Activated T-cell treated with anti-CD3 and anti-CD28 coated beads, Interleukin-2, amount 50 U/mL, for 24 hours (primary cell): ENCODE results near the gene TUBA8.
"Not testable (repeated sequence)": the region's sequence is repeated elsewhere in the genome, so short reads cannot be mapped to it uniquely, and the experiment has no call there.

Source experiments
- DNase-seq: peaks from one replicate; pipeline ENCODE4 v3.0.0-alpha.2; 2020
- H3K27ac Mint-ChIP-seq: 2 replicates; pipeline ENCODE4 v1.8.0; 2020; ENCODE audit warnings: mild to moderate bottlenecking, mixed read lengths
- H3K27me3 Mint-ChIP-seq: 2 replicates; pipeline ENCODE4 v1.8.0; 2020; ENCODE audit warnings: mixed read lengths
- H3K36me3 Mint-ChIP-seq: 2 replicates; pipeline ENCODE4 v1.8.0; 2020; ENCODE audit warnings: low read depth, mixed read lengths
- H3K4me1 Mint-ChIP-seq: 2 replicates; pipeline ENCODE4 v1.8.0; 2020; ENCODE audit warnings: low read depth, mixed read lengths
- H3K4me3 Mint-ChIP-seq: 2 replicates; pipeline ENCODE4 v1.8.0; 2020; ENCODE audit warnings: mild to moderate bottlenecking, moderate library complexity, mixed read lengths
- H3K9me3 Mint-ChIP-seq: 2 replicates; pipeline ENCODE4 v1.8.0; 2020; ENCODE audit warnings: mixed read lengths

The TUBA8 gene

DNA sequence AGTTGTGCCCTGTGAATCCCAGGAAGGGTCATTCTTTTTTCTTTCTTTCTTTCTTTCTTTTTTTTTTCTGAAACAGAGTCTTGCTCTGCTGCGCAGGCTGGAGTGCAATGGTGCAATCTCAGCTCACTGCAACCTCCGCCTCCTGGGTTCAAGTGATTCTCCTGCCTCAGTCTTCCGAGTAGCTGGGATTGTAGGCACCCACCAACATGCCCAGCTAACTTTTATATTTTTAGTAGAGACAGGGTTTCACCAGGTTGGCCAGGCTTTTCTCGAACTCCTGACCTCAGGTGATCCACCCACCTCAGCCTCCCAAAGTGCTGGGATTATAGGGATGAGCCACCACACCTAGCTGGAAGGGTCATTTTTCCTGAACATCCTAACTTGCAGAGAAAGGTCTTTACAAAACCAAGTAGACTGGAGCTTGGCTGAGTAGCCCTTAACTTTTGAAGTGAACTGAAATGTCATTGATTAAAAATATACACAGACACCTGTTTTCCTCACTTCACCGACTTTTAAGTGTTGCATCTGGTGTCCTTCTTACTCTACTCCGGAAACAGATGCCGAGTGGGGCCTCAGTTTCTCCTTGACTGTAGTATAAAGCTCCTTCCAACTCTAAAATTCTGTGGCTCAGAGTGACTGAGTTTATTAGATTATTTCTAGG is 39.2 kb upstream of the TUBA8 start:
- H3K4me3 Mint-ChIP-seq, H3K9me3 Mint-ChIP-seq, H3K36me3 Mint-ChIP-seq, DNase-seq, H3K4me1 Mint-ChIP-seq, H3K27ac Mint-ChIP-seq: not testable (repeated sequence)
- H3K27me3 Mint-ChIP-seq: peaks cover 15% of the 10 kb centered on the region

DNA sequence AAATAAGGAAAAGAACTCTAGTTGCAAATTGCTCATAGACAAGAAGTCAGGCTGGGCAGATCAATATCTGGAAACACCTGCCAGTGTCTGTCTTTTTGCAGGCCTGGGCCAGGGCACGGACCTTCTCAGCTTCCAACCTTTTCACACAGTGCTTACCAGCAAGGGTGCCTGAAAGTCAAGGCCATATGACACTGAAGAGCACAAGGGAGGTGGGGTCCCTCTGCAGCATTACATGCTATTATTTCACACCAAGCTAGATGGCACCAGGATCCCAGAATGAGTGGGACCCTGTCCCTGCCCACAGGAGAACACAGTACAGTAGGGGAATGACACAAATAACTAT is 38.7 kb upstream of the TUBA8 start:
- H3K27ac Mint-ChIP-seq: no peak overlapping the region
- peaks cover 11% of the 10 kb centered on the region for H3K4me1 Mint-ChIP-seq
- no peak for DNase-seq

DNA sequence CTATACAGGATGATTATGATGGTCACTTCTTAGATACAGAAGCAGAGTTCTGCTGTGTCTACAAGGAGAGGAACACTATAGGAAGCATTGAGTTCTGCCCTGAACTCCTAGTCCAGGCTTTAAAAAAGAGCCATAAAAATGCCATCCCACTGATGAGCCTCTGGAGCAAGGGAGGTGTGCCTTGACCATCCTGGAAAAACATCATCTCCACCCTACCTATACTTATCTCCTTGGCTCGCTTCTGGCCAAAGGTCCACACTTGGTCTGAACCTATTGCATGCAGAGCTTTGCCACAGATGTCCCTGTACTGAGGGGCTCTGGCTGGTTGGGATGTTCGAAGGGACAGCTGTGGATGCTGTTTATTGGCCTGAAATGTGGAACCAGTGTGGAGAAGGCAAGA is 37.1 kb upstream of the TUBA8 start:
- H3K36me3 Mint-ChIP-seq: peaks cover 9% of the 10 kb centered on the region
- no peak for DNase-seq

More for the DNA sequence above, 38.7 kb upstream of the TUBA8 start:
- no peaks in the 10 kb centered on the region for H3K9me3 Mint-ChIP-seq
- no peak overlapping the region for H3K4me3 Mint-ChIP-seq
- no peaks in the 10 kb centered on the region for H3K36me3 Mint-ChIP-seq
- H3K27me3 Mint-ChIP-seq: peaks cover 10% of the 10 kb centered on the region

DNA sequence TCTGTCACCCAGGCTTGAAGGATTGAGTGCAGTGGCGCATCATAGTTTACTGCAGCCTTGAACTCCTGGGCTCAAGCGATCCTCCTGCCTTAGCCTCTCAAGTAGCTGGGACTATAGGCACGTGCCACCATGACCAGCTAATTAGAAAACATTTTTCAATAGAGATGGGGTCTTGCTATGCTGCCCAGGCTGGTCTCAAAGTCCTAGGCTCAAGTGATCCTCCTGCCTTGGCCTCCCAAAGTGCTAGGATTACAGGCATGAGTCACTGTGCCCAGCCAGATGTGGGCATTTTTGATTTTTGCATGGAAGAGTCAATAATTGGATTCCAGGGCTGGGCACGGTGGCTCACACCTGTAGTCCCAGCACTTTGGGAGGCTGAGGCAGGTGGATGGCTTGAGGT is 36.7 kb upstream of the TUBA8 start:
- H3K9me3 Mint-ChIP-seq, DNase-seq, H3K4me3 Mint-ChIP-seq, H3K27me3 Mint-ChIP-seq, H3K27ac Mint-ChIP-seq: not testable (repeated sequence)
- Mint-ChIP-seq H3K36me3 (peaks cover 14% of the 10 kb centered on the region), H3K4me1 (peaks cover 20% of the 10 kb centered on the region)

More for the DNA sequence above, 37.1 kb upstream of the TUBA8 start:
- peaks cover 16% of the 10 kb centered on the region for H3K4me1 Mint-ChIP-seq
- H3K9me3 Mint-ChIP-seq: no peaks in the 10 kb centered on the region
- H3K4me3 Mint-ChIP-seq: no peak overlapping the region
- H3K27ac Mint-ChIP-seq: no peak overlapping the region
- H3K27me3 Mint-ChIP-seq: no peaks in the 10 kb centered on the region

DNA sequence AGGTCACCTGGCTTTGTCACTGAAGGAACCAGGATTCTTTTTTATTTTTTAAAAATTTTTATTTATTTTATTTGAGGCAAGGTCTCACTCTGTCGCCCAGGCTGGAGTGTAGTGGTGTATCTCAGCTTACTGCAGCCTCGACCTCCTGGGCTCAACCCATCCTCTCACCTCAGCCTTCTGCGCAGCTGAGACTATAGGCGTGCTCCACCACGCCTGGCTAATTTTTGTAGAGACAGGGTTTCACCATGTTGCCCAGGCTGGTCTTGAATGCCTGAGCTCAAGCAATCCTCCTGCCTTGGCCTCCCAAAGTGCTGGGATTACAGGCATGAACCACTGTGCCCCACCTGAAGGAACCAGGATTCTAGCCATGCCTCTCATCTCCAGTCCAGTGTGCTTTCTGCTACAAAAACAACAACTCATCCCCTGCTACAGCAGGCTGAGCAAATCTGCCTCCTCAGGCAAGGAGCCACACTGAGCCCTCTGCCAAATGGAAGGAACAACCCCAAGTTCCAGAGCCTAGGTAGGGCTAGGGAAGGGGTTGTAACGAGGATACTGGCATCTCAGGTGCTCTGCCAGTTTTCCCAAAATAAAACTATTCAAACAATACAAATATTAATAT is 35.4 kb upstream of the TUBA8 start:
- H3K27ac Mint-ChIP-seq: no peak overlapping the region

DNA sequence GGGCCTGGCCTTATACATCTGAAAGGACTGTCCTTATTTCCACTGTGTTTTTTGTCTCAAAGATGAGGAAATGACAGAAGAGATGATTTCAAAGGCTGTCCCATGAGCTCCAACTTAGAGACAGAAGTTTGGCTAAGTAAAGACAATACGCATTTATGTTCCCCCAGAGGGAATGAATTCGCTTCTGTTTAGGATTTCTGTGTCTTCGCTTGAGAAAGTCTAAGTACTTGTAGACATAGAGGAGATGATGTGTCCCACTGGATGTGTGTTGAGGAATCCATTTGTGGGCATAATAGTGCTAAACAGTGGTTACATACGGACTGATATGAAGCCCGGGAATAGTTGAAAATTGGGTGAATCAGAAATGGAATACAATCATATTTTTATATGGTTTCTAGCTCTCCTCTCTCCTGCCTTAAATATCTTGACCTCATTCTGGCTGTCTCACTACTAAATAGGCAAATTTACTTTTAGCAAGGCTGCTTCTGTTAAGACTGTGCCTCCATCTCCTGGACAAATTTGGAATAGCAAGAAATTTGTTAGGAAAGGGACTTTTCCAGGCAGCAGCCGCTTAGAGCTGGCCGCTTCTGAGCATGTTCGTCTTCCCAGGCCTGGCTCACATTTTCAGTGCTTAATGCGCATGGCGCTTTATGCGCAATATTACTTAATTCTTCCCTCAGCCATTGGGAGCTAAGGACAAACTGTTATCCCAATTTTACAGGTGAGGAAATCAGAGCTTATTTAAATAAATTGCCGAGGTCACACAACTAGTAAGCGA is 34.7 kb upstream of the TUBA8 start:
- H3K27ac Mint-ChIP-seq: peak overlapping the region; percentile 84
- H3K9me3 Mint-ChIP-seq: no peaks in the 10 kb centered on the region
- DNase-seq: peak; percentile 37
- no peaks in the 10 kb centered on the region for H3K27me3 Mint-ChIP-seq
- H3K4me1 Mint-ChIP-seq: peaks cover 37% of the 10 kb centered on the region
- peaks cover 34% of the 10 kb centered on the region for H3K36me3 Mint-ChIP-seq
- peak overlapping the region; percentile 96 for H3K4me3 Mint-ChIP-seq

More for the DNA sequence above, 35.4 kb upstream of the TUBA8 start:
- Mint-ChIP-seq H3K9me3 (no peaks in the 10 kb centered on the region), H3K4me3 (no peak overlapping the region), H3K36me3 (peaks cover 27% of the 10 kb centered on the region), H3K4me1 (peaks cover 32% of the 10 kb centered on the region), H3K27me3 (no peaks in the 10 kb centered on the region)
- no peak for DNase-seq

DNA sequence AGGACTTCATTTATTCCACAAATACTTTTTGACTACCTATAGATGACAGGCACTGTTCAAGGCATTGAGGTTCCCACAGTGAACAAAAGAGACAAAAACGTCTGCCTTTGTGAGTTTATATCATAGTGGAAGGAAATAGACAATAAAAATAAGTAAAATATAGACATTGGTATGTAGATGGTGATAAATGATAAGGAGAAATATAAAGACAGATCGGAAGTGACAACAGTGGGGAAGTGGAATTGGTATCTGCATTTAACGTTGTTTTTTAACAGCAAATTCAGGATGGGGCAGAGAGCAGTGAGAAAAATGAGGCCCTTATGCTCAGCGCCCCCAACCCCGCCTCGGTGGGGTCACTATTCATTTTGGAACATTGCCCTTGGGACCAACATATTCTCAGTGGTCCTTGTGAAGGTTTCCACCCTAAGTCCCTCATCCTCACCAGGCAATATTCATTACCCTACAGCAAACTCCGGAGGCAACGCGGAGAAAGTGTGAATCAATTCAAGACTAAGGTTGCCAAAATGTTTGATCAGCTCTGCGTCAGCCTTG is 33.4 kb upstream of the TUBA8 start:
- no peaks in the 10 kb centered on the region for H3K9me3 Mint-ChIP-seq
- peaks cover 48% of the 10 kb centered on the region for H3K4me1 Mint-ChIP-seq
- no peaks in the 10 kb centered on the region for H3K27me3 Mint-ChIP-seq
- H3K36me3 Mint-ChIP-seq: peaks cover 45% of the 10 kb centered on the region
- no peak for DNase-seq
- peak overlapping the region; percentile 96 for H3K4me3 Mint-ChIP-seq
- H3K27ac Mint-ChIP-seq: peak overlapping the region; percentile 99

DNA sequence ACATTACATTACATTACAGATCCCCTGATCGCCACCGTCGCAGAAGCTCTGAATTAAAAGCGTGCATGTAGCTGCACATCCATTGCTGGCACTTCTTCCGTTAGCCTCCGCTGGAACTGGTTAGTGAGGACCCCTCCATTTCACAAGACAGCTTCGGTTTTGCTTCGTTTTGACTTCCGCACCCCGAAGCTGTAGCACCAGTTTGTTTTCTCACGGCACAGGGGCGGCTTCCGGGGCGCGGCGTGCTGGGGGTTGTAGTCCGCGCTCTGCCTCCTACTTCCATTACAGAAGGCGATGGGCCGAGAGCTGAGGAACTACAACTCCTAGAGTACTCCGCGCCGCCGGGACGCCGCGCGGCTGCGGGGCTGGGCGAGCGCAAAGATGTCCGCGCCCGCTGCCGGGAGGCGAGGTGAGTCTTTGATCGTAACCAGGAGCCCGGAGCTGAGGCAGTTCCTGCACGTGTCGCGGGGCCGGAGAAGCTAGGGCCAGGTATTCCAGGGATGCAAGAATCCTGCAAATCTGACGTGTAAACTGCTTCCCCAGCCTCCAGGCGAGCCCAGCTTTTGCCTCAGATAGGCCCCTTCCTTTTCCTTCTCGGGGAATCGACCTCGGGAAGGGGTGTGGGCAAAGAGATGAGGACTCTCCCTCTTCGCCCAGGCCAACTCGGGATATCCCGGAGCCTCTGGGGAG is 32.8 kb upstream of the TUBA8 start, which contains the start of gene PEX26:
Gene PEX26 (plus strand): TSS at position 352 of the 690 bp plus-strand sequence. CDS start 387 bp downstream, outside the sequence.
- peak within 1 kb of the TSS; percentile 99 for H3K27ac Mint-ChIP-seq
- peak; percentile 95 for DNase-seq
- no peaks in the 10 kb centered on the region for H3K27me3 Mint-ChIP-seq
- H3K4me3 Mint-ChIP-seq: peak within 1 kb of the TSS; percentile 96
- no peaks in the 10 kb centered on the region for H3K9me3 Mint-ChIP-seq
- peaks cover 52% of the 10 kb centered on the region for H3K36me3 Mint-ChIP-seq
- H3K4me1 Mint-ChIP-seq: peaks cover 54% of the 10 kb centered on the region

DNA sequence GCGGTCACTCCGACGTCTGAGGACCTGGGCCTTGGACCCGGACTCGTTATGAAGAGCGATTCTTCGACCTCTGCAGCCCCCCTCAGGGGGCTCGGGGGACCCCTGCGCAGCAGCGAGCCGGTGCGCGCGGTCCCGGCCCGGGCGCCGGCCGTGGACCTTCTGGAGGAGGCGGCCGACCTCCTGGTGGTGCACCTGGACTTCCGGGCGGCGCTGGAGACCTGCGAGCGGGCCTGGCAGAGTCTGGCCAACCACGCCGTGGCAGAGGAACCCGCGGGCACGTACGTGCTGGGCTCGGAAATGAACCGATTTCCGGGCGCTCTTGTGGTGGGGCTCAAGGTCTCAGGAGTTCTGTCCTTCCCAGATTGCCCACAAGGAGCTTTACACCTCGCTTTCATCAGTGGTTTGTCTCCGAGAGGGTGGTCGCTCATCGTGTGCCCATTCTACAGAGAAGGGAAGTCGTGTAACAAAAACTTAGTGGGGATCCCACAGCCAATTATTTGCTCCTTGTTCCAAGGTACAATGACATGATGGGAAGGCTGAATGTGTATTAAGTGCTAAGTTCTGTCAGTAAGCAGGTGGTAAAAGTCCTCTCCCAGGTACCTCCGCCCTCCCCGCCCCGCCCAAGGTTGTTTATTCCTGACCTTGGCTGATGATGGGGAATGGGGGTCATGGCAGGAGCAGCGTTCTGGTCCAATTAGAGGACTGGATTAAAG is 32.1 kb upstream of the TUBA8 start:
- Mint-ChIP-seq H3K4me3 (peak overlapping the region; percentile 96), H3K27ac (peak overlapping the region; percentile 99), H3K36me3 (peaks cover 59% of the 10 kb centered on the region), H3K4me1 (peaks cover 60% of the 10 kb centered on the region), H3K9me3 (no peaks in the 10 kb centered on the region), H3K27me3 (no peaks in the 10 kb centered on the region)
- DNase-seq: peak; percentile 68

DNA sequence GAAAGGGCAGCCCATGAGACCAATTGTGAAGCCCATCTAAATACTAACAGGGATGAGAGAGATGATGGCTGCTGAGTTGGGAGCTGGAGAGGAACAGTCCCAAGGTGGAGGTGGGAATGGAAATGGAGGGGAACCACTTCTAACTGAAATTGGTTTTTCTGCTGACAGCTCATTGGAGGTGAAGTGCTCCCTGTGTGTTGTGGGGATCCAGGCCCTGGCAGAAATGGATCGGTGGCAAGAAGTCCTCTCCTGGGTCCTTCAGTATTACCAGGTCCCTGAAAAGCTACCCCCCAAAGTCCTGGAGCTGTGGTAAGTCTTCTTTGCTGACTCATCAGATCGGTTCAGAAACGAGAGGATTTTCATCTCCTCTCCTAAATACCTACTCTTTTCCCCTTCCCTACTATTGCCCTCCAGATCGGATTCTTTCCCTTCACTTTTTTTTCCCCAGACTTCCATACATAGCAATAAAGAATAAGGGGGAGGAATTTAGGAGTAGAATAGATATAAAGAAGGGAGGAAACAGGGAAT is 30.8 kb upstream of the TUBA8 start:
- H3K4me1 Mint-ChIP-seq: peaks cover 60% of the 10 kb centered on the region
- peaks cover 71% of the 10 kb centered on the region for H3K36me3 Mint-ChIP-seq
- H3K27ac Mint-ChIP-seq: peak overlapping the region; percentile 95

DNA sequence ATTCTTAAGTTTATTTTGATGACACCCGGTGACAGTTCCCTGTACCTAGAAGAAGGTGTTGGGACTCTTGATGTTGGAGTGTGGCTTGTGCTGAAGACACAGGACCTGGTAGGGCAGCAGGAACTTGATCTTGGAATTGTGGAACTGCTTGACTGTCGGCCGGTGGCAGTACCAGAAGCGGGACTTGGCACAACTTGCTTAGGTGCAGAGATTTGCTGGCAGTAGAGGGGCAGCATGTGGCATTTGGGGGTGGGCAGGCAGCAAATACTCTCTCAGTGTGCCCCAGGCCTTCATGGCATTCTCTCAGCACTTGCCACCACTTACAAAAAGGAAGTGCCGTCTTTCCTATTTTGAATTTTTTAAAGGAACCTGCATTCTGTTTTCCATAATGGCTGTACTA is 29.2 kb upstream of the TUBA8 start:
- H3K36me3 Mint-ChIP-seq: peaks cover 88% of the 10 kb centered on the region
- peak overlapping the region; percentile 50 for H3K27ac Mint-ChIP-seq
- H3K4me3 Mint-ChIP-seq: no peak overlapping the region
- no peak for DNase-seq
- H3K4me1 Mint-ChIP-seq: peaks cover 55% of the 10 kb centered on the region
- no peaks in the 10 kb centered on the region for H3K27me3 Mint-ChIP-seq
- H3K9me3 Mint-ChIP-seq: no peaks in the 10 kb centered on the region

More for the DNA sequence above, 30.8 kb upstream of the TUBA8 start:
- H3K27me3 Mint-ChIP-seq: no peaks in the 10 kb centered on the region
- DNase-seq: no peak
- peak overlapping the region; percentile 96 for H3K4me3 Mint-ChIP-seq
- H3K9me3 Mint-ChIP-seq: no peaks in the 10 kb centered on the region

DNA sequence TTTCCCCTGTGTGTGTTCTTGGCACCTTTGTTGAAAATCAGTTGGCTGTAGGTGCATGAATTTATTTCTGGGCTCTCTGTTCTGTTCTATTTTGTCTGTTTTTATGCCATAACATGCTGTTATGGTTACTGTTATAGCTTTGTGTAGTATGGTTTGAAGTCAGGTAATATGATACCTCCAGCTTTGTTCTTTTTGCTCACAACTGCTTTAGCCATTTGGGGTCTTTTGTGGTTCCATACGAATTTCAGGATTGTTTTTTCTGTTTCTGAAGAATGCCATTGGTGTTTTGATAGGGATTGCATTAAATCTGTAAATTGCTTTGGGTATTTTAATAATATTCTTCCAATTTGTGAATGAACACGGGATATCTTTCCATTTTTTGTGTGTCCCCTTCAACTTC is 28.1 kb upstream of the TUBA8 start:
- Mint-ChIP-seq H3K27ac (peak overlapping the region; percentile 33), H3K36me3 (peaks cover 96% of the 10 kb centered on the region), H3K9me3 (no peaks in the 10 kb centered on the region), H3K4me1 (peaks cover 49% of the 10 kb centered on the region), H3K4me3 (no peak overlapping the region), H3K27me3 (no peaks in the 10 kb centered on the region)
- DNase-seq: no peak

DNA sequence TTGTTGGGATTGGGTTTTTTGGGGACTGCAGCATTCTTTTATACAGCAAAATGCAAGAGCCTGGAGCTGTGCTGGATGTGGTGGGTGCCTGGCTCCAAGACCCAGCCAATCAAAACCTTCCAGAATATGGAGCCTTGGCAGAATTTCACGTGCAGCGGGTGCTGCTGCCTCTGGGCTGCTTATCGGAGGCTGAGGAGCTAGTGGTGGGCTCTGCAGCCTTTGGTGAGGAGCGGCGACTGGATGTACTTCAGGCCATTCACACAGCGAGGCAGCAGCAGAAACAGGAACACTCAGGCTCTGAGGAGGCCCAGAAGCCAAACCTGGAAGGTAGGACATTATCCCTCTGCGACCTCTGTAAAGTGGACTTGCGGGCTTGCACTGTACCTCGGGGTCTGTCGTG is 27.2 kb upstream of the TUBA8 start:
- no peak for DNase-seq

More for the DNA sequence above, 27.2 kb upstream of the TUBA8 start:
- Mint-ChIP-seq H3K4me1 (peaks cover 54% of the 10 kb centered on the region), H3K9me3 (no peaks in the 10 kb centered on the region), H3K4me3 (no peak overlapping the region), H3K27ac (no peak overlapping the region), H3K27me3 (no peaks in the 10 kb centered on the region), H3K36me3 (peaks cover 98% of the 10 kb centered on the region)
